Gastrocnemius medialis (tissue), 4 donors: ENCODE results near the gene DAPL1. TPM values are rescaled to one million over a fixed set of nuclear protein-coding genes. Genes with fewer than 3 reads are reported as not detected.
"Not testable (repeated sequence)": the region's sequence is repeated elsewhere in the genome, so short reads cannot be mapped to it uniquely, and the experiment has no call there.

Source experiments
- ATAC-seq, 2 donors: fragments of 150-250 bp; one replicate each; pipeline ENCODE4 v1.9.1; 2016
- DNase-seq, 2 donors: peaks; one replicate each; pipeline ENCODE4 v3.0.0-alpha.2; 2019
- H3K27ac ChIP-seq, 4 donors: fragments of 200-600 bp; sonication (generic); 1 replicate in 1 of 4; 2 replicates in 3 of 4; pipeline ENCODE4 v1.5.1; 2016 to 2018; ENCODE audit warnings: mild to moderate bottlenecking in 2 of 4, moderate library complexity in 1 of 4
- H3K27me3 ChIP-seq, 3 donors: fragments of 200-600 bp; sonication (generic) in 2 of 3; 1 replicate in 1 of 3; 2 replicates in 2 of 3; pipeline versions ENCODE4 v1.5.1 to v1.6.0; 2016 to 2019; ENCODE audit warnings: mild to moderate bottlenecking in 1 of 3, moderate library complexity in 1 of 3
- H3K36me3 ChIP-seq, 2 donors: fragments of 200-600 bp; sonication (generic) in 1 of 2; one replicate each; pipeline ENCODE4 v1.5.1; 2017 to 2018
- H3K4me1 ChIP-seq, 2 donors: fragments of 200-600 bp; sonication (generic) in 1 of 2; one replicate each; pipeline ENCODE4 v1.5.1; 2016 to 2017; ENCODE audit warnings: mild to moderate bottlenecking in 2 of 2
- H3K4me3 ChIP-seq, 4 donors: fragments of 200-600 bp; sonication (generic) in 3 of 4; 1 replicate in 1 of 4; 2 replicates in 3 of 4; pipeline ENCODE4 v1.5.1; 2016 to 2019; ENCODE audit warnings: mild to moderate bottlenecking in 2 of 4
- H3K9me3 ChIP-seq, 3 donors: fragments of 200-600 bp; sonication (generic) in 2 of 3; 1 replicate in 1 of 3; 2 replicates in 2 of 3; pipeline ENCODE4 v1.5.1; 2016 to 2019
- POLR2A ChIP-seq, 2 donors: fragments of 450-650 bp; IDR thresholded peaks; one replicate each; pipeline ENCODE4 v1.6.1; 2017; ENCODE audit warnings: antibody characterized with exemption in 2 of 2, mild to moderate bottlenecking in 2 of 2, moderate library complexity in 2 of 2
- in situ Hi-C, 4 donors: fragments of 200-750 bp; cut with MboI; loops; one replicate each; pipeline versions ENCODE4 v1.15.0 to v1.8.0; 2017; ENCODE audit warnings: low sequenced_read_pairs in 4 of 4
- intact Hi-C: fragments of 100-400 bp; cut with DNase I; formaldehyde crosslinking; loops from one replicate; pipeline ENCODE4 v1.15.1; 2023; ENCODE audit warnings: low total_unique reads
- total RNA-seq, 4 donors: library from RNA; depleted of rRNA; stranded (reverse); fragments of >200 nt; gene quantifications; one replicate each; pipeline versions ENCODE4 v1.1.0 to v1.2.3, GENCODE V29; 2016
- TF ChIP-seq, protein P1 (sequence below), 5 experiments: fragments of 450-650 bp in 3 of 5; fragments of 200-600 bp in 2 of 5; sonication (generic) in 2 of 5; IDR thresholded peaks in 4 of 5; conservative IDR thresholded peaks in 1 of 5; 1 replicate in 4 of 5; 2 replicates in 1 of 5; pipeline ENCODE4 v1.5.1; 2016 to 2019; ENCODE audit warnings: antibody characterized with exemption in 5 of 5, mild to moderate bottlenecking in 3 of 5, moderate library complexity in 3 of 5

The DAPL1 gene
- total RNA-seq, 4 donors from 2014 or later, result not detected

- Histone ChIP-seq H3K27me3 (no peaks in the 10 kb centered on the region), H3K4me1 (no peaks in the 10 kb centered on the region), H3K27ac (no peak overlapping the region), H3K36me3 (no peaks in the 10 kb centered on the region), H3K9me3 (no peaks in the 10 kb centered on the region), H3K4me3 (no peak overlapping the region)
- intact Hi-C loops (no loop called here), in situ Hi-C loops (no loop called here)
- DNase-seq (no peak), ATAC-seq (no peak)
- no peak for TF ChIP-seq POLR2A (IDR thresholded peaks at IDR 0.05)
- TF ChIP-seq, protein P1, sequence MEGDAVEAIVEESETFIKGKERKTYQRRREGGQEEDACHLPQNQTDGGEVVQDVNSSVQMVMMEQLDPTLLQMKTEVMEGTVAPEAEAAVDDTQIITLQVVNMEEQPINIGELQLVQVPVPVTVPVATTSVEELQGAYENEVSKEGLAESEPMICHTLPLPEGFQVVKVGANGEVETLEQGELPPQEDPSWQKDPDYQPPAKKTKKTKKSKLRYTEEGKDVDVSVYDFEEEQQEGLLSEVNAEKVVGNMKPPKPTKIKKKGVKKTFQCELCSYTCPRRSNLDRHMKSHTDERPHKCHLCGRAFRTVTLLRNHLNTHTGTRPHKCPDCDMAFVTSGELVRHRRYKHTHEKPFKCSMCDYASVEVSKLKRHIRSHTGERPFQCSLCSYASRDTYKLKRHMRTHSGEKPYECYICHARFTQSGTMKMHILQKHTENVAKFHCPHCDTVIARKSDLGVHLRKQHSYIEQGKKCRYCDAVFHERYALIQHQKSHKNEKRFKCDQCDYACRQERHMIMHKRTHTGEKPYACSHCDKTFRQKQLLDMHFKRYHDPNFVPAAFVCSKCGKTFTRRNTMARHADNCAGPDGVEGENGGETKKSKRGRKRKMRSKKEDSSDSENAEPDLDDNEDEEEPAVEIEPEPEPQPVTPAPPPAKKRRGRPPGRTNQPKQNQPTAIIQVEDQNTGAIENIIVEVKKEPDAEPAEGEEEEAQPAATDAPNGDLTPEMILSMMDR (IDR thresholded peaks at IDR 0.05 in 4 of 5, conservative IDR thresholded peaks at IDR 0.05 in 1 of 5), result no peak
Observed at GRCh38 chr2:158845444-158845843, 50.3 kb downstream of the DAPL1 start.

DNA sequence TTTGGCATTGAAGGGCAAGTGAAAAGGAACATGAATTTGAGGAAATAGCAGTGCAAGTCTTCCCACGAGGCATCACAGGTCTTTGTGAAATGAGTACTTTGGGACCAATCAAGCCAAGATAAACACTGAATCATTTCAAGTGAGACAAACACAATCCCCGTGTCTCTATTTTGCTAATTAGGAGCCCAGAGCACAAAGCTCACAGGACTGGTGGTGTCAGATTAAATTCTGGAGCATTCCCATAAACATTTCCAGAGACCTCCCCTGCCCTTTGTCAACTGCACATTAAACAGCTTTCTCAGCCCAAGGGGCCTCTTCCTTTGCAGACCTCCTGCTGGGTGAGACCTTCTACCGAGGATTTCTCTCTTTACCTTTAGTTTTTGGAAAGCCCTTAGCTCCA is 50.7 kb downstream of the DAPL1 start:
- Histone ChIP-seq H3K4me3 (no peak overlapping the region), H3K4me1 (no peaks in the 10 kb centered on the region), H3K27me3 (no peaks in the 10 kb centered on the region), H3K27ac (no peak overlapping the region), H3K9me3 (no peaks in the 10 kb centered on the region), H3K36me3 (no peaks in the 10 kb centered on the region)
- no peak for DNase-seq
- in situ Hi-C loops (no loop called here), intact Hi-C loops (no loop called here)
- TF ChIP-seq POLR2A (IDR thresholded peaks at IDR 0.05), result no peak
- TF ChIP-seq, protein P1 (IDR thresholded peaks at IDR 0.05 in 4 of 5, conservative IDR thresholded peaks at IDR 0.05 in 1 of 5), result no peak
- ATAC-seq, result no peak

DNA sequence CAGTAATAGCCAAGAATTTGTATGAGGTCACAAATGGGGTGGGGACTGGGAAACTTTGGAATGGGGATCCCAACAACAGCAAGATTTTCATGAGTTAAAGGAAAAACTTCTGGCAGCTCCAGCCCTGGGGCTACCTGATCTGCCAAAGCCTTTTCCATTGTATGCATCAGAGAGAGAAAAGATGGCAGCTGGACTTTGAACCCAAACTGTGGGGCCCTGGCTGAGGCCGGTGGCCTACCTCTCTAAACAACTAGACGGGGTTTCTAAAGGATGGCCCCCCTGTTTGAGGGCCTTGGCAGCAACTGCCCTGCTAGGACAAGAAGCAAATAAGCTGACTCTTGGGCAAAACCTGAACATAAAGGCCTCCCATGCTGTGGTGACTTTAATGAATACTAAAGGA is 52.4 kb downstream of the DAPL1 start:
- H3K4me3 ChIP-seq, DNase-seq, H3K27me3 ChIP-seq, H3K36me3 ChIP-seq, H3K4me1 ChIP-seq, intact Hi-C loops, H3K27ac ChIP-seq, ATAC-seq, in situ Hi-C loops, H3K9me3 ChIP-seq: not testable (repeated sequence)

DNA sequence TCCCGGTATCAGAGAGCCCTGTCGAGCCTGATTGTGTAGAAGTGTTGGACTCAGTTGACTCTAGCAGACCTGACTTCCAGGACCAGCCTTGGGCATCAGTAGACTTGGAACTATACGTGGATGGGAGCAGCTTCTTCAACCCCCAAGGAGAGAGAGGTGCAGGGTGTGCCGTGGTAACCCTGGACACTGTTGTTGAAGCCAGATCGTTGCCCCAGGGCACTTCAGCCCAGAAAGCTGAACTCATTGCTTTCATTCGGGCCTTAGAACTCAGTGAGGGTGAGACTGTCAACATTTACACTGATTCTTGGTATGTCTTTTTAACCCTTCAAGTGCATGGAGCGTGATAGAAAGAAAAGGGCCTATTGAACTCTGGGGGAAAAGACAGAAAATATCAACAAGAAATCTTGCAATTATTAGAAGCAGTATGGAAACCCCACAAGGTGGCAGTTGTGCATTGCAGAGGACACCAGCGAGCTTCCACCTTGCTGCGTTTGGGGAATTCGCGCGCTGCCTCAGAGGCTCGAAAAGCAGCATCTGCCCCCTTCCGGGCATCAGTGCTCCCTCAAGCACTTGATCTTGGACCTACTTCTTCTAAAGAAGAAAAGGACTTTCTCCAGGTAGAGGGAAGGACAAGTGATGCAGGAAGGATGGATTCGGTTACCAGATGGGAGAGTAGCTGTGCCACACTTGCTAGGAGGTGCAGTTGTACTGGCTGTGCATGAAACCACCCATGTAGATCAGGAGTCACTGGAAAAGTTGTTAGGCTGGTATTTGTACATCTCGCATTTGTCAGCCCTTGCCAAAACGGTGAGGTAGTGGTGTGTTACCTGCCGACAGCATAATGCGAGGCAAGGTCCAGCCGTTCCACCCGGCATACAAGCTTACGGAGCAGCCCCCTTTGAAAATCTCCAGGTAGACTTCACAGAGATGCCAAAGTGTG is 53.2 kb downstream of the DAPL1 start:
- H3K9me3 ChIP-seq, H3K4me3 ChIP-seq, intact Hi-C loops, ATAC-seq, in situ Hi-C loops, DNase-seq, H3K27me3 ChIP-seq, H3K27ac ChIP-seq, H3K4me1 ChIP-seq, H3K36me3 ChIP-seq: not testable (repeated sequence)

- peak in 1 of 2 donors; percentile 16 for DNase-seq
- in situ Hi-C loops, H3K9me3 ChIP-seq, H3K4me1 ChIP-seq, ATAC-seq, intact Hi-C loops, H3K36me3 ChIP-seq, H3K27me3 ChIP-seq, H3K4me3 ChIP-seq, H3K27ac ChIP-seq: not testable (repeated sequence)
Observed at GRCh38 chr2:158860179-158860578, 65.1 kb downstream of the DAPL1 start.

GRCh38 chr2:158861626-158862025 is 66.5 kb downstream of the DAPL1 start:
- DNase-seq, intact Hi-C loops, in situ Hi-C loops: not testable (repeated sequence)

GRCh38 chr2:158865469-158865868 is 70.4 kb downstream of the DAPL1 start:
- DNase-seq, in situ Hi-C loops, H3K4me1 ChIP-seq, ATAC-seq, intact Hi-C loops, H3K36me3 ChIP-seq, H3K4me3 ChIP-seq, H3K9me3 ChIP-seq, H3K27ac ChIP-seq, H3K27me3 ChIP-seq: not testable (repeated sequence)

More at GRCh38 chr2:158861626-158862025, 66.5 kb downstream of the DAPL1 start:
- ATAC-seq, H3K36me3 ChIP-seq, H3K27me3 ChIP-seq, H3K4me1 ChIP-seq, H3K4me3 ChIP-seq, H3K9me3 ChIP-seq, H3K27ac ChIP-seq: not testable (repeated sequence)

Other genes with a start within 250 kb of the DAPL1 start
- gene TANC1, start 173.3 kb downstream of the DAPL1 start, total RNA-seq, result 1 to 10 TPM; 5.1 to 9.9 (median 5.4) TPM